A673 (cell line): Measurements from ENCODE around the gene RIC8A. TPM values are rescaled to one million over a fixed set of nuclear protein-coding genes. Genes with fewer than 3 reads are reported as not detected.
"Not testable (repeated sequence)": the region's sequence is repeated elsewhere in the genome, so short reads cannot be mapped to it uniquely, and the experiment has no call there.

Experiments
- BruUV-seq: library from RNA; stranded (reverse); fragments of 400-500 nt; replicated peaks from 2 replicates; lab custom pipeline; 2021; lab: Mats Ljungman, UMichigan
- CTCF ChIA-PET: fragments of 300-600 bp; sonication (Branson Sonifier 250); formaldehyde crosslinking; loops from one replicate; lab custom pipeline; 2022; ENCODE audit warnings: antibody characterized with exemption; lab: Charles Lee
- POLR2A ChIA-PET: fragments of 300-600 bp; sonication (Branson Sonifier 250); formaldehyde crosslinking; loops from one replicate; lab custom pipeline; 2022; ENCODE audit warnings: antibody characterized with exemption; ENCODE audit not compliant: low non-redundant PET; lab: Charles Lee
- DNase-seq: peaks from one replicate; pipeline ENCODE4 v3.0.0-alpha.2; 2015; ENCODE audit warnings: low spot score
- H3K27ac ChIP-seq: fragments of 200-600 bp; sonication (generic); 2 replicates; pipeline ENCODE4 v1.5.1; 2016; ENCODE audit warnings: mixed run types, low read depth, mild to moderate bottlenecking, mixed read lengths, antibody characterized with exemption, low read length; ENCODE audit not compliant: poor library complexity, severe bottlenecking
- H3K27me3 ChIP-seq: fragments of 200-600 bp; sonication (generic); replicated peaks from 2 replicates; pipeline ENCODE4 v1.6.1; 2017; ENCODE audit warnings: mixed run types, low read depth, mild to moderate bottlenecking, mixed read lengths, antibody characterized with exemption, low read length; ENCODE audit not compliant: insufficient read depth, poor library complexity
- H3K36me3 ChIP-seq: fragments of 200-600 bp; sonication (generic); 2 replicates; pipeline ENCODE4 v1.6.1; 2016; ENCODE audit warnings: mixed run types, mild to moderate bottlenecking, mixed read lengths, antibody characterized with exemption, low read length; ENCODE audit not compliant: insufficient read depth, poor library complexity, severe bottlenecking
- H3K4me1 ChIP-seq: fragments of 200-600 bp; sonication (generic); 2 replicates; pipeline ENCODE4 v1.6.1; 2017; ENCODE audit warnings: mixed run types, mild to moderate bottlenecking, mixed read lengths, antibody characterized with exemption, low read length; ENCODE audit not compliant: insufficient read depth, poor library complexity, severe bottlenecking
- H3K4me3 ChIP-seq: fragments of 200-600 bp; sonication (generic); 2 replicates; pipeline ENCODE4 v1.5.1; 2016; ENCODE audit warnings: low read depth, mixed run types, mild to moderate bottlenecking, mixed read lengths, low read length; ENCODE audit not compliant: poor library complexity, severe bottlenecking
- H3K9me3 ChIP-seq: fragments of 200-600 bp; sonication (generic); 2 replicates; pipeline ENCODE4 v1.6.1; 2016; ENCODE audit warnings: mixed run types, low read depth, mild to moderate bottlenecking, mixed read lengths, antibody characterized with exemption, low read length; ENCODE audit not compliant: poor library complexity, severe bottlenecking
- CTCF ChIP-seq: fragments of 300-800, 200-600 bp; sonication (generic); conservative IDR thresholded peaks from 2 replicates; pipeline ENCODE4 v1.5.1; 2017; ENCODE audit warnings: low read depth, mild to moderate bottlenecking, antibody characterized with exemption, low read length, moderate library complexity, mixed read lengths
- EZH2 ChIP-seq: fragments of 200-600 bp; sonication (generic); IDR thresholded peaks from 2 replicates; pipeline ENCODE4 v1.6.1; 2017; ENCODE audit warnings: borderline replicate concordance, low read depth, mild to moderate bottlenecking, mixed read lengths, antibody characterized with exemption, low read length; ENCODE audit not compliant: poor library complexity, severe bottlenecking
- intact Hi-C: fragments of 100-400 bp; cut with micrococcal nuclease; formaldehyde crosslinking; loops from one replicate; pipeline ENCODE4 v1.10.0; 2022; ENCODE audit not compliant: unreplicated experiment
- total RNA-seq: library from RNA; stranded (reverse); gene quantifications from 2 replicates; pipeline ENCODE4 v1.2.3, GENCODE V29; 2021

The RIC8A gene
- total RNA-seq, 1 experiment from 2014 or later, result 88.2 TPM

GRCh38 chr11:218815-219593, 11.5 kb downstream of the RIC8A start:
- BruUV-seq, result no TSS peak
- H3K27me3 ChIP-seq, result no peaks in the 10 kb centered on the region
- intact Hi-C loops, result no loop called here
- CTCF ChIA-PET, result interaction anchor here (0.6 kb wide), 1 partner anchor 125 kb away, joined by 4 read pairs; no protein-coding TSS in a partner anchor
- no peak overlapping the region for H3K4me3 ChIP-seq
- peaks cover 18% of the 10 kb centered on the region for H3K36me3 ChIP-seq
- DNase-seq, result no peak
- POLR2A ChIA-PET, result no interaction called here
- H3K9me3 ChIP-seq, result no peaks in the 10 kb centered on the region
- H3K4me1 ChIP-seq, result peaks cover 21% of the 10 kb centered on the region
- no peak overlapping the region for H3K27ac ChIP-seq
- TF ChIP-seq EZH2 (no peak), CTCF (no peak)

GRCh38 chr11:220641-221215, 13.2 kb downstream of the RIC8A start:
- DNase-seq, H3K27ac ChIP-seq, H3K4me3 ChIP-seq, intact Hi-C loops, H3K36me3 ChIP-seq, POLR2A ChIA-PET, H3K9me3 ChIP-seq, H3K27me3 ChIP-seq, BruUV-seq, CTCF ChIA-PET: not testable (repeated sequence)
- peaks cover 21% of the 10 kb centered on the region for H3K4me1 ChIP-seq

- intact Hi-C loops, result no loop called here
These were observed 14.0 kb downstream of the RIC8A start for GRCh38 chr11:221539-221938.

More at GRCh38 chr11:221539-221938, 14.0 kb downstream of the RIC8A start:
- ChIA-PET CTCF (no interaction called here), POLR2A (no interaction called here)
- Histone ChIP-seq H3K4me1 (peaks cover 15% of the 10 kb centered on the region), H3K4me3 (no peak overlapping the region), H3K36me3 (no peaks in the 10 kb centered on the region), H3K27ac (no peak overlapping the region), H3K27me3 (no peaks in the 10 kb centered on the region), H3K9me3 (no peaks in the 10 kb centered on the region)
- BruUV-seq, result no TSS peak
- no peak for DNase-seq
- TF ChIP-seq CTCF (no peak), EZH2 (no peak)
